DMS79 (cell line): ENCODE results near the gene FAM78B.

Source experiments
- DNase-seq: peaks from one replicate; lab custom pipeline; 2025; lab: John Stamatoyannopoulos, UW

FAM78B gene

DNA sequence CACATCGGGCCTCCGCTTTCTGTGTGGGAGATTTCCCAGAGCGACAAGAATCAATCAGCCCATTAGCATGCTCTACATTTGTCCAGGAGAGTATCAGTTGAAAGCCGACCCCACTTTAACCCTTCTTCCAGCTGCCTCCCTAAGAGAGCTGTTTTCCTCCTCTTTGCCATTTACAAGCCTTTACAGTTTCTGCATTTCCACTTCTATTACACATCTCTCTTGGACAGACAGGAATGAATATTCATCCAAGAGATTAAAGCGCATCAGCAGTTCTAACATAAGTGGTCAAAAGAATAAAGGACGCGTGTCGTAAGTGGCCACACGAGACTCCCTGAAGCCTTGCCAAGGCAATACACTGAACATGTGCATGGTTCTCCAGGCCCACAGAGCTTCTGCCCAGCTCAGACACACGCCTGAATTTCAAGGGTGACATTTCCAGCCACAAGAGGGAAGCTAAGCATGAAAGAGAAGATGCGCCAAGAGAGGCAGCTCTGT lies 47.3 kb downstream of the FAM78B start:
- DNase-seq, result no peak

DNA sequence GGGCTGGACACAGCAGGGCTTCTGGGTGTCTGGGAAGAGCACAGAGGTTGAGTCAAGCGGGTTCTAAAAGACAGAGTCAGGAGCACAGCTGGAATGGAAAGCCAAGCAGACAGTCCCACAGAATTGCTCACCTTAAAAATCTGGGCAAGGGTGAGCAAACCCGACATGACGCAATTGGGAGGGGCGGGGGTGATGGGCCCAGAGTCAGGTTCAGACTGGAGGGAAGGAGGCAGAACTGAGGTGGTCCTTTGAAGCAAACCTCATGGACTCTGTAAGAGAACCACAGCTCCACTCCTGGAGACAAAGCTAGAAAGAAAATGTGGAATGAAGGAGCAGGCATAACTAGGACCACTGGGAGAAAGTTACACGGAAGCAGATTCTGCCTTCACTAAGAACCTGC lies 49.0 kb downstream of the FAM78B start:
- no peak for DNase-seq

DNA sequence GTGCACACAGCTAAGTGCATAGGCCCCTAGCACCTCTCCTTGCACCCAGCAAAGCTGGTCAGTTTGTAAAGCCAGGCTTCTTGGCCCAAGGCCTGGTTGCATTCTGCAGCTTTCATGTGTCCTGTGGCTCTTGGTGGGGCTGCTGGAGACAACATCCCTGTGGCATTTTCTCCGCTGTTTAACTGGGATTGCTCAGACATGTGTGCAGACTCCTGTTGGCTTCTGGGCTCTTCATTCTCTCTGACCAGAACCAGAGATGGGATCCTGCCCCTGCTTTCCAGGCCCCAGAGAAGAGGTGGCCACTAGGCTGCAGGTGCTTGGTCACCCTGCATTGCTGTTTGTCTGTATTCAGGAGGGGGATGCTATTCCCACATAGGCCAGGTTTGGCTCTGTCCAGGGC lies 50.8 kb downstream of the FAM78B start:
- DNase-seq, result no peak

DNA sequence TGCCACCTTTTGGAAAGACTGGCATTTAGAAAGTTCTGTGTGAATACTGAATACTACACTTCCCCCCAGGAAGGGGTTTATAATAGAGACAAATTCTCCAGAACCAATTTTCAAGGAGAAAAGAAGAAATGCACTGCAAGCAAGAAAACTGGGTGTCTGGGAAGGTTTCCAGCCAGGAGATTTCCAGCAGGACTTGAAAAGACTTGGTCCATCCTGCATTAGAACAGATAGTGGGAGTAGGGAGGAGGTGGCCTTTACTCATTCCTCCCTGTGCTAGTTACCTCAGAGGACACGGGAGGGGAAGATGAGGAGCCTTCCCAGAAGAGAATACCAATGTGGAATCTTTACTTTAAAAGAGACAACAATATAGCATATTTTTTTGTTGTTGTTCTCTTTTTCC lies 52.4 kb downstream of the FAM78B start:
- DNase-seq, result no peak

DNA sequence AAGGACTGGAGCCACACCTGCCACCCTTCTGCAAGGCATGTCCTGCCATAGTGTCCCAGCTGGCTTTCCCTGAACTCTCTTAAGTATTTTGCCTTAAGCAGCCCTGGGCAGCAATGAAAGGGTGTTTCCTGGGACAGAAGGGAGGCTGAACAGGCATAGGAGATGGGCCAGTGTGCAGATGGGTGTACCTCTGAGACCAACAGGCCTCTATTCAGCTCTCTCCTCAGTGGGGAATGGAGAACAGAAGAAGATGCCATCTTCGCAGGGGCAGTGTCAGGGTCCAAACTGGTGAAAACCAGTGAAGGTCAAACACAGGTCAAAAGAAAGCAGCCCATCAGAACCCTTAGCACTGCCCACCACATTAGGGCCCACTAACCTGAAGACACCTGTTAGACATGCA lies 53.2 kb downstream of the FAM78B start:
- no peak for DNase-seq

DNA sequence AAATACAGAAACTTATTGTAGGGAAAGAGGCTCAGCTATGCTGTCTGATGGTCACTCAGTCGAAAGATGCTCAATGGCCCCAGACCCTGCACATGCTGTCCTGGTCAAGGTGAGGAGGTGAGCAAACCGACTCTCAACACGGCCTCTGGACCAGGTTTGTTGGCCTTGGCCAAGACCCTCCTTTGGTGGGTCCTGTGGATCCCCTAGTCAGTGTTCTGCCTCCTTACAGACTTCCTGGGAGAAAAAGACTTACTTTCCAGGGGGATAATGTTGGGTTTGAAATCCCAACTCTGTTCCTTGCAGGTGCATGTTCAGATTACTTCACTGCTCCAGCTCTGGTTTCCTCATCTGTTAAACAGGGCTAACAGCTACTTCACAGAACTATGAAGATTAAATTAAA lies 53.8 kb downstream of the FAM78B start:
- no peak for DNase-seq

DNA sequence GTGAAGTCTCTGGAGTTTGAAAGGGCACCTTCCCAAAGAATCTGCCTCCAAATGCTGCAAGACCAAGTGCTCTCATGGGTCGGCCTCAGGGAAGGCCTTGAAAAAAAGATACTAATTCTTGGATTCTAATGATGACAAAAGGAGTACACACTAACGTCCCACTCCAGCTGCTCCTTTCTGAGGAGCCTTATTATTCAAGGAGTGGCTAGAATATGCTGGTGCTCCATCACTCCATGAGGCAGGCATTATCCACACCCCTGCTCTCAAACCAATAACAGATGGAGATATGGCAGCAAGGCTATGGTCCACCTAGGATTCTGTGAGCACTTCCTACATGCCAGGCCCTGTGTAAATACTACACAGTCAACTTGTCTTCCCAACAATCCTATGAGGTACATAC lies 54.4 kb downstream of the FAM78B start:
- no peak for DNase-seq

DNA sequence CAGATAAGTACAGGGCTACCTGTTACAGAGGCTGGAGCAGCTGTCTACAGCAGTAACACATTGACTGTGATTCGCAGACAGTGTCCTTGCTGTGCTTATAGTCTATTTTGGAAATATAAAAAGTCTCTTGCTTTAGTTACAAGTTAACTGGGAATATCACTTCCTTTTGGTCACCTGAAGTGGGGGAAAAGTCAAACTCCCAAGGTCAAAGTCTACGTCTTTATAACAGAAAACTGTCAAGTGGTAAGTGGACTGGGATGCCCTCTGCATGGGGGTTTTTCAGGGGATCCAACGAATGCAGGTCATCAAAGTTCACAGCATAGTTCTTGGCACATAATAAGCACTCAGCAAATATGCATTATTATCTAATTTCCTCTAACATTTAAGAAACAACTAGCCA lies 55.4 kb downstream of the FAM78B start:
- no peak for DNase-seq

DNA sequence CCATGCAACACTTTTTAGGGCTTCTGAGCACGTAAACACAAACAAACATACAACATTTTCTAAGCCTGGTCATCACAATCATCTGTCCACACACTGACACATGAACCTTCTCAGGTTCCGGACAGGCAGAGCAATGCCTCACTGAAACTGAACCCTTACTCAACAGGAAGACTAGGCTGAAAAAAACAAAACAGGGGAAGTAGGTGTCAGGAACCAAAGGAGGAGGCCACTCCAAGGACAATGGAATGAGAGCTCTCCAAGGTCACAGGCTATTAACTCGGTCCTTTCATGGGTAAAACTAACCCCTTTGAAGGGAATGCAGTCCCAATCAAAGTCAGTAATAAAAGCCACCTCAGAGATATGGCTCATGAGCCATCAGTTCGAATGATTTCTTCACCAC lies 76.6 kb downstream of the FAM78B start:
- DNase-seq, result no peak

DNA sequence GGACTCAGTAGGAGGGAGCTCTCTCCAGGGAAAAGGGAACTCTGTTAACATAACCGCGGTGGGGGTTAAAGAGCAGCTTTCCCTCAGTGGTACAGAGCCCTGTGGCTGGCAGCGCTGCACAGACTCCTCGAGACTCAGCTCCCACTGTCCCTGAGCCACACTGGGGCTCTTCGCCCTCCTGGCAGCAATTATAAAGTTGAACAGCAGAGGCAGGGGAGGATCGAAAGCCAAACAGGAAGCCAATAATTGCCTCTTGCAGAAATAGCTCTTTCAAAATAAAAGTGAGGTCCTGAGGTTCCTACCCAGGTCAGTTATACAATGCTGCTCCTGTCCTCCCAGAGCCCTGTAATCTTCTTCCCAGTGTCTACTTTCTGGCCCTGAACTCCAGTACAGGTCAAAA lies 77.0 kb downstream of the FAM78B start:
- no peak for DNase-seq

DNA sequence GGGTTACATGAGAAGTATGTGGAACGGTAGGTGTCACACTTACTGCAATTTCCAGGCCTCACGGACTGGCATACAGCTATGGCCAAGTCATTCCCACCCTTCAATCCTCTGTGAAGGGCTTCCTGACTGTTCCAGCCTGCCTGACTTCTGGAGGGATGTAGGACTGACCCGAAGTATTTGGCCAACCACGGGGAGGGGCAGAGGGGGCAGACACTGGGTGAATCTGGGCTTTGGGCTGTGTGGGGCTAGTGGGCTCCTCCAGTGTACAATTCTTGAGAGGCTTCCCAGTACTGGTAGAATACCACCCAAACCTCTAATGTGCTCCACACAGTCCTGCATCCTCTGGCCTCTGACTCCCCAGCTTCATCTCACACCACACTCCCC lies 78.2 kb downstream of the FAM78B start:
- DNase-seq, result no peak

DNA sequence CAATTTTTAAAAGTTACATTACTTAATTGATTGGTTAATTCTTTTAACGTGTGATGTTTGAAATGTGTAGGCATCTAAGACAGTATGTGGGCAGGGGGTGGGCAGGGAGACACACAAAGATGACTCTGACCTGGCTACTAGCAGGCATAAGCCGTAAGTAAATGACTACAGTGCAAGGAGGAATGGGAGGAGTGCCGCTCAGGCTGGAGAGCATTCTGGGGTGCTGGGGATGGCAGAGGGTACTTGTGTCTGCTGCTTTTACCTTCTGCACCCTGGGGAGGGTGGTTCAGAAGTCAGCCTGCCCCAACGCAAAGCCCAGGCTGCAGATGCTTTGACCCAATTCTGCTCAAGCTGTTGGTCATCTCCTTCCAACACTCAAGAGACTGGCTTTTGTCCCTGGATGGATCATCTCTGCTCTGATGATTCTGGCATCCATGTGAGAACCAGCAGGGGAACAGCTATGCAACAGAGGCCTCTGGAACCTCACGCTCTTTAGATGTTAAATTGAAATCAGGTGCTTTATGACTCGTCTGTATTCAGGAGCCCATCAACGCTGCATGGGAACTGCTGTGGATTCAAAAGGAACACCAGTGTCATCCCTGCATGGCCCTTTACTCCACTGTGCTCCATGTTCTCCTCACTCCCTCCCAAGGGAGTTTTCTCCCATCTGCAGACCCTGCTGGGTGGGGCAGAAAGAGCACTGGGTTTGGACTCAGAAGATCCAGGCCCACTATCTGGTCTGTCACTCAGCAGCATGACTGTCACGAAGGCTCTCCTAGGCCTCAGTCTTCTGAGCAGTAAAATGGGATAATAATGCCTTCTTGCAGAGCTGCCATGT lies 78.8 kb downstream of the FAM78B start:
- DNase-seq, result no peak

DNA sequence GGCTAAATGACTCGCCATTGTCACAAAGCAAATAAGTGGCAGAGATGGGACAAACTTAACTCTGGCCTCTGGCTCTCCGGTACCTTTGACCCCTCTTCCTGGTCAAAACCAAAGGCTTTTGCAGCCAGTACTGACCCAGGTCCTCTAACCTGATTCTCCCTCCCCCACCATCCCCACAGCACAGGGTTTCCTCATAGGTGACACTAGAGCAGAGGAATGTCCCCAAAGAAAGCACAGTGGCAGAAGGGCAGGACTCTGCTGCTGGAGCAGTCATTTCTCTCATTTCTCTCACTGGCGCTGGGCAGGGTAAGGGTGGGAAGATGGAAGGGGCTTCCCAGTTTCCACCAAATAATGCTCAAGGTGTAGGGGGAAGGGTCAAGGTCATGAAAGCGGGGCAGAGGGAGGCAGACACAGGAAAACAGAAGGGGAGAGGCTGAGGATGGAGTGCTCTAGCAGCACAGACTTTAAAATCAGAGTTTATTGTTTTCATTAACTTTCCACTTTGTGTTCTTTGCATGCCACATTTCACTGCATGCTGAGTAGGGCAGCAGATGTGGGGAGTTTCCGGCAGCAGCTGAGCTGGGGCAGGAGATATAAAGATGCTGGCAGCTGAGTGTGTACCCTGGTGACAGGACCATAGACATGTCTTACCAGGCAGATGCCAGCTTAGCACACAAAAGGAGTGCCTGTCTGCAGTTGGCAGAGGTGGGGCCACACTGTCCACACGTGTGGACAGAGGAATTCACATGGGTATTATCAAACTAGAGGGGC lies 80.5 kb downstream of the FAM78B start:
- DNase-seq, result no peak

DNA sequence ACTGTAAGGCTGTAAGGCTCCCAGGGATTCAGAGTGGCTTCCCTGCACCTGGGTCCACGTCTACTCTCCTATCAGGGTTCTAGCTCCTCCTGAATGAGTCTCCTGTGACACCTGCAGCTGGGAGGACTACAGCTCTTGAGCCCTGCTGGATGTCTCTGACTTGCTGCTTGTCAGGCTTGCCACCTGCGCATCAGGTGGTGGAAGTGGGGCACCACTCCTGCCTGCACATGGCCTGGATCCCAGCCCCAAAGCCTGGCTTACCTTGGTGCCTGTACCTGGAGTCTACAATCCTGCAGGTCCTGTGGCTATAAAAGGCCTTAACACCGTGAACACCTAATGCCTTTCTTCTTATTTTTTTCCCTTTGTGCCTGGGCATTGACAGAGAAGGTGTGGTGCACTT lies 82.2 kb downstream of the FAM78B start:
- DNase-seq, result no peak

DNA sequence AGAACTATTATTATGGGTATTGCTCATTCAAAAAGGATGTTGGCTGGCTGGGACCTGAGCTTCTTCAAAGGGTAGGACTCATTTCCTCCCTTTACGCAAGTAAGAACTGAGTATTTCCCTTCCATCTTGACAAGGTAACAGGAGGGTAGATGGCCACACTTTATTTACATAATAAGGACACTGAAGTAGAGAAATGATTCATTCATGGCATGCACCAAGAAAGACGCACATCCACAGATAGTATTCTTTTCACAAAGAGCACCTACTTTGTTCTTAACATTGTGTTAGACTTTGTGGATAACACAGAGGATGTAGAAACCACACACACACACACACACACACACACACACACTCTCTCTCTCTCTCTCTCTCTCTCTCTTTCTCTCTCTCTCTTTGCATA lies 82.9 kb downstream of the FAM78B start:
- no peak for DNase-seq

DNA sequence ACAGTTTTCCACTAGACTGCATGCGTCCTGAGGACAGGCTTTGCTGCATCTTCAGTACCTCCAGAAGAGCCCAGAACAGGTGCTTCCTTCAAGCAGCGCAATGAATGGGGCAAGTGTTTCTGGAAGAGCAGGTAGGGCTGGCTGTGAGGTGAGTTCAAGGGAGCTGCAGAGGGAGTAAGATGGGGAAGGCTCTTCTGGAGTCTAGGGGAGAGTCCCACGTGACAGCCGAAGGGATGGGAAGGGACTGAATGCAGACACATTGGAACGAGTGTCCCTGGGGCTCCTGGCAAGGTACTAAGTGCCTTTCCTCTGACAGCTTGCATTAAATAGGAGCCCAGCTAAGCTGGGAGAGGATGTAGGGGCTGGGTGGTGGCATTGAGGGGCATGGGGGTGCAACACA lies 84.2 kb downstream of the FAM78B start:
- no peak for DNase-seq

DNA sequence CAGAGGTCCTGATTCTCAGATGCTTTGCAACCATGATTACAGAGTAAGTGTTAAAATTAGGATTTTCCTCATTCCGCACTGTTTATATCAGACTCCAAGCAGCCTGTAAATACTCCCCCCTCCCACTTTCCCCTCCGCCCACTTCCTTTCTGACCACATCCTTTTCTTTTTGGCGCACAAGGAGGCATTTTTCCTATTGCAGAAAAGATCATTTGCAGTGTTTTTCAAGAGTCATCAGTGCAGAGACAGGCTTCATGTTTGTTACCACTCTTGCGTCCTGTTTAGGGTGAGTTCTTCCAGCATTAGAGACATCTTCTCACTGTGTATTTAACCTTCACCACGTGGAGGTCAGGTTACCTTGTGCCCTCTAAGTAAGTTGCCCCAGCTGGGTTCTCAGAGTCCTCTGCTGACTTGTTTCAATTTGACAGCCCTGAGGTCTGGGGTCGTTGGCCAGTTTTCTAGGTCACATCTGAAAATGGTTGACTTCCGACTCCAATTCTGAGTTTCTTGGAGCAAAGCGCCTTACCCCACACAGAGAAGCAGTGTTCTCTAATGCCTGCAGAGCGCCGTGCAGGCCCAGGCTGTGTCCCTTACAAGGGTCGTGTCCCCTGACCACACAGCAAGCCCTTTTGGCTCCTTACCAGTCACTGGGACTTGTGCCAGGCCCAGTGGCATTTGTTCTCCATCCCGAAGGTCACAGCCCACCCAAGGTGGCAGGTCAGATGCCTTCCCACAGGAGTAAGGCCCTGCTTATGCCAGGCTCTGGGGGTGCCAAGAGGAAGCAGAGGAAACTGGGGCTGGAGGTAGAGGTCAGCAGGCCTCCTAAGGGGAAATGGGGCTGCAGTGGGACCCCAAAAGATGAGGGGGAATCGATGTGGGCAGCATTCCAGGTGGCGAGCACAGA lies 85.6 kb downstream of the FAM78B start:
- no peak for DNase-seq

DNA sequence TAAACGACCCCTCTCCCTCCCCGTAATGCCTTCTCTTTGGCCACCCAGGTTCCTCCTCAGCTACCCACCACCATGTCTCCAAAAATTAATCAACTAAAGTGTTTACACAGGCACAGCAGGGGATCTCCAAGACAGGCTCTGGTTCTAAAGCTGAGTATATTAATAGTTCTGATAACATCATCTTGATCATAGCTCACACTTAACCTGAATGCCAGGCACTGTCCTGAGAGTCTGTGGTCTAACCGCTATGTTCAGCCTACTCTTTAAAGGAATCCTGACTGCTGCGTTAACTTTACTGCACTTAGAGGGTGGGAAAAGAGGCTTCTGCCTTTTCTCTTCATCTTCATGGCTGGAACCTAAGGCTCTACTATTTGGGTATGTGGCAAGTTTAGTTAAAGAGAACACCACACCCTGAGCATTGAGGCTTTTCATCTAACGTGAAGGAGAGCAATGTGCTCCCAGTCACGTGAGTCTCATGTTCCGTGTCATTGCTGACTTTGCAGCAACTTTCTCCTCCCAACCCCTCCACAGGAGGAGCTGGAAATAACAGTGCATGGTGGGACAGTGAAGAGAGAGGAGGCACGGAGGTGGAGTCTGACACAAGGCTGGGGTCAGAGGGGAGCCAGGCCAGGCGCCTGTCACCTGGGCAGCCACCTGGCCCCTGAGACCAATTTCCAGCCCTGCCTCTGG lies 86.4 kb downstream of the FAM78B start:
- no peak for DNase-seq

DNA sequence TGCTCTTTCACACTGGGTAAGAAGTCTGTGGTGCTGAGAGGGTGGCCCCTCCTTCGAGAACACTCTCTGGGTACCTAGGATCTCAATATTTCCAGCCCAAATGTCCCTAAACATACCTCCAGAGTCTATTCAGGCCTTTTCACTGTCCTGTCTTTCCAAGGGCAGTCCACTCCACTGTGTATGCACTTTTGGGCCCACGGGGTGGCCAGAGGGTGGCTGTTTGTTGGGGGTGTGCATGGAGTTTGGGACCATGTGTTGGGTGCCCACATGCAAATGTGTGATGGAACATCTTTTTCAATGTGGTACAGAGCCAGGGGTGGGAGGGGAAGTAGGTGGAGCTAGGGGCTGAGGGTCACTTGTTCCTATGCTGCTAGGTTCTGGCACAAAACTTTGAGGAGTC lies 87.5 kb downstream of the FAM78B start:
- no peak for DNase-seq

DNA sequence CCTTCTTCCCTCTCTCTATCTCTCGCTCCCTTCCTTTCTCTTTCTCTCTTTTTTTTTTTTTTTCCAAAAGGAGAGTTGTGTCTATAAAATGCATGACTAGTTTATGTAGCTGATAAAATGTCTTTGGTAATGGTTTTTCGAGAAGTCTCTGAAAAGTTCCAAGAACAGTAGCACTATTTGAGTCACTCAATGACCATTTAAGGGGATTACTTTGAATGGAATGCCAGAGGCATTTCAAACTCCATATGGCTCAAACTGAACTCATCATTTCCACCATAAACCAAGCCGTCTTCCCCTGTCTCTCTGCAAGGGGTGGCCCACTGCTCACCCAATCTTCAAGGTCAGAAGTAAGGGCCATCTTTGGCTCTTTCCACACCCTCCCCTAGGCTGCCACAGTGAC lies 93.3 kb downstream of the FAM78B start:
- no peak for DNase-seq

DNA sequence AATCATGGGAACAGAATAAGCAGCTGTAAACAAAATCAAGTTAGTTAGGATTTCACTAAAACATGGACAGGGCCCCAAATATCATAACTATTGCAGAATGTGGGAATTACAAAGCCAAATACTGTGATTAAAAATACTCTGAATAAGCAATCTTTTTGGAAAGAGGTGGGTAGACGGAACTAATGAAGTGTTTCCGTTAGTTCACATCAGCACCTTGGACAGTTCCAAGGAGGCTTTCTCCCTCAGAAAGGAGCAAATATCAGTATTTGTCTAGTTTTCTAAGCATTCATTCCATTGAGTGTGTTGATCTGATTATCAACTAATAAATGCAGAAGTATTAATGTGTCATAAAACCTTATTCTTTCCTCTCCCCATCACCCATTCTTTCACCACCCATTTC lies 97.4 kb downstream of the FAM78B start:
- no peak for DNase-seq

DNA sequence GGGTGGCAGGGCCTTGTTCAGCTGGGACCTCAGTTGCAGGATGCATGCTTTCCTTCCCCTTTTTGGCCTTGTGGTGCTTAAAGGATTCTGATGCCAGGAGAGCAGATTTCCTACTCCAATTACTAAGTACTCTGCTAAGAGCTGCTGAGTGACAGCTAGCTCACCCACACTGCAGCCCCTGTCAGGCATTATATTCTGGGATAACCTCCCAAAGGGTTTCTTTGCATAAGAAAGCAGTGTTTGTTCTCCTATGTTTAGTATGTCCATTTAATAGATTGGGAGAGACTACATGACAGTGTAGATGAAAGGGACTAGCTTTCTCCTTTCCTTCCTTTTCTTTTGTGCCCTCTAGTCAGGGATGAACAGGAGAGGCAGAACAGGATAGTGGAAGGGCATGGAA lies 100.7 kb downstream of the FAM78B start:
- no peak for DNase-seq
